Spleen (tissue), 13 donors: ENCODE measurements around the gene KCNS1. TPM values are rescaled to one million over a fixed set of nuclear protein-coding genes. Genes with fewer than 3 reads are reported as not detected.
"Not testable (repeated sequence)": the region's sequence is repeated elsewhere in the genome, so short reads cannot be mapped to it uniquely, and the experiment has no call there.

ENCODE experiments used
- DNase-seq: peaks from one replicate; pipeline ENCODE4 v3.0.0-alpha.2; 2020
- H3K27ac ChIP-seq, 8 donors: fragments of 200-600 bp; sonication (generic) in 7 of 8; 1 replicate in 4 of 8; 2 replicates in 4 of 8; pipeline versions ENCODE4 v1.5.0 to v1.8.0; 2016 to 2021; ENCODE audit warnings: inconsistent platforms in 4 of 8, mild to moderate bottlenecking in 4 of 8, moderate library complexity in 1 of 8
- H3K27me3 ChIP-seq, 7 donors: fragments of 200-600 bp; sonication (generic) in 6 of 7; replicated peaks in 1 of 7; 1 replicate in 4 of 7; 2 replicates in 3 of 7; pipeline versions ENCODE4 v1.5.0 to v1.8.0; 2016 to 2021; ENCODE audit warnings: inconsistent platforms in 3 of 7, mild to moderate bottlenecking in 1 of 7
- H3K36me3 ChIP-seq, 6 donors: fragments of 200-600 bp; sonication (generic) in 5 of 6; 1 replicate in 4 of 6; 2 replicates in 2 of 6; pipeline versions ENCODE4 v1.5.0 to v1.8.0; 2016 to 2021; ENCODE audit warnings: inconsistent platforms in 2 of 6
- H3K4me1 ChIP-seq, 6 donors: fragments of 200-600 bp; sonication (generic) in 5 of 6; 1 replicate in 3 of 6; 2 replicates in 3 of 6; pipeline versions ENCODE4 v1.5.0 to v1.8.0; 2016 to 2021; ENCODE audit warnings: inconsistent platforms in 3 of 6
- H3K4me3 ChIP-seq, 8 donors: fragments of 200-600 bp; sonication (generic) in 7 of 8; 1 replicate in 4 of 8; 2 replicates in 4 of 8; pipeline versions ENCODE4 v1.5.0 to v1.8.0; 2016 to 2021; ENCODE audit warnings: inconsistent platforms in 4 of 8, mild to moderate bottlenecking in 4 of 8, moderate library complexity in 2 of 8
- H3K9me3 ChIP-seq, 8 donors: fragments of 200-600 bp; sonication (generic) in 7 of 8; 1 replicate in 4 of 8; 2 replicates in 4 of 8; pipeline versions ENCODE4 v1.5.0 to v1.8.0; 2016 to 2021; ENCODE audit warnings: inconsistent platforms in 4 of 8
- POLR2A ChIP-seq, 3 donors: fragments of 450-650 bp; IDR thresholded peaks; one replicate each; pipeline ENCODE4 v1.5.1; 2017; ENCODE audit warnings: antibody characterized with exemption in 3 of 3, mild to moderate bottlenecking in 1 of 3
- POLR2AphosphoS5 ChIP-seq, 3 donors: sonication (generic); formaldehyde crosslinking; IDR thresholded peaks; one replicate each; pipeline ENCODE4 v1.5.1; 2017; ENCODE audit warnings: antibody characterized with exemption in 3 of 3
- WGBS, 5 donors: extraction: QIAGEN DNeasy Blood & Tissue Kit in 3 of 5; methylation state at CpG; one replicate each; pipeline versions ENCODE4 v1.1.5 to v1.1.7; 2013 to 2018; 5-methylcytosine and 5-hydroxymethylcytosine counted together
- intact Hi-C: fragments of 100-400 bp; cut with DNase I; formaldehyde crosslinking; loops from one replicate; pipeline ENCODE4 v1.15.0; 2023; ENCODE audit warnings: low total_unique reads
- long read RNA-seq, 2 donors: transcript quantifications; one replicate each; lab custom pipeline, GENCODE V29; 2026
- polyA plus RNA-seq, 3 donors: library from polyadenylated mRNA; stranded (reverse); fragments of 200-250 nt; gene quantifications; one replicate each; pipeline ENCODE4 v1.2.1, GENCODE V29; 2013
- total RNA-seq, 7 donors: library from RNA; depleted of rRNA in 3 of 7; stranded (reverse); fragments of >200 nt in 3 of 7; fragmentation: NEBNext Ultra II Directional in 4 of 7; extraction: Animal tissue kit (Norgen Biotek cat#: 25700) in 4 of 7; gene quantifications; one replicate each; pipeline versions ENCODE4 v1.1.0 to v1.2.1, GENCODE V29; 2016 to 2021
- TF ChIP-seq, protein P1 (sequence below), 11 experiments: fragments of 200-600 bp in 7 of 11; fragments of 450-650 bp in 4 of 11; sonication (generic) in 4 of 11; IDR thresholded peaks in 8 of 11; conservative IDR thresholded peaks in 3 of 11; 1 replicate in 7 of 11; 2 replicates in 4 of 11; pipeline versions ENCODE4 v1.4.0 to v1.8.0; 2016 to 2021; ENCODE audit warnings: antibody characterized with exemption in 11 of 11, inconsistent platforms in 4 of 11, mild to moderate bottlenecking in 1 of 11
- donor health status: healthy with polysubstance abuse.
- donor health status: DM: no; HTN: no; CAD: no; lungs with moderate emphysema.
- donor health status: DM: no; HTN: no; CAD: no.
- donor health status: Bipolar disorder and iron deficiency.
- donor health status: healthy.
- donor health status: DM: no; HTN: no; CAD: no.
- donor health status: DM: yes; HTN: yes; CAD: no.

KCNS1 gene
- total RNA-seq = not detected
- under 1 TPM in 2 of 3 donors, not detected in 1; 0.05 to 0.06 TPM for polyA plus RNA-seq
- long read RNA-seq, donor 1 = 0 reads
- long read RNA-seq, donor 2 = 0 reads

DNA sequence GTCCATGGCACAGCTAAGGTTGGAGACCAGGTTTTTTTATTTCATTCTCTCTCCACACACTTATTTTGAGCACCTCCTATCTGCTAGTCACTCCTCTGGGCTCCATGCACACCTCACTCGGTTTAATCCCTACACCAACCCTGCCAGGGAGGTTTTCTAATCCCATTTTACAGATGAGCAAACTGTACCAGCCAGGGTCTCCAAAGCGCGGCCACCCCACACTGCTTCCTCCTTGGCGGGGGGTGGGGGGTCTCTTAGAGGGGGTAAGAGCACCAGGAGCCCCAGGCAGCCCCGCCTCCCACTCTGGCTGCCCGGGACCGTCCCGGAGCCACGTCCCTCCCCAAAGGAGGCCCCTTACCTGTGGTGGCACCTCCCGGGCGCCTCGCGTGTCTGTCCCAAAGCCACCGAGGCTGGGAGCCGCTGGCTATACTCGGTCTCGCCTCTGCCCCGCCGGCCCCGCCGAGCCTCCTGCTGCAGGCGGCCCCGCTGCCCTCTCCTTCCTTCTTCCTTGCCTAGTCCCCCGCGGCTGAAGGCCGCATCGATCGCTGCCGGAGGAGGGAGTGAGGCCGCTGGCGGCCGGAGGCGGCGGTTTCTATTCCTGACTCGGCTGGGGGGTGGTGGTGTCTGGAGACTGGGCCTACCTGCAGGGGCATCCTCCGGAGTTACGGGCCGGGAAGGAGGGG lies at the start of gene KCNS1:
TSS of gene KCNS1 (minus strand) at position 565 of the 683 bp plus-strand sequence. CDS start 1,891 bp downstream, outside the sequence.
- Histone ChIP-seq H3K27me3 (peaks cover 4 to 77% (median 54%) of the 10 kb centered on the region in 7 donors), H3K4me1 (peaks cover 10 to 36% (median 21%) of the 10 kb centered on the region in 6 donors), H3K4me3 (peak within 1 kb of the TSS in 1 of 8 donors; percentile 45), H3K27ac (no peak within 1 kb of the TSS), H3K36me3 (no peaks in the 10 kb centered on the region), H3K9me3 (no peaks in the 10 kb centered on the region)
- DNase-seq = no peak
- intact Hi-C loops = no loop called here
- 3 to 12% (median 7%) methylated on average over 14 to 38 of the region's 38 CpGs for WGBS, 5 donors
- TF ChIP-seq, protein P1, sequence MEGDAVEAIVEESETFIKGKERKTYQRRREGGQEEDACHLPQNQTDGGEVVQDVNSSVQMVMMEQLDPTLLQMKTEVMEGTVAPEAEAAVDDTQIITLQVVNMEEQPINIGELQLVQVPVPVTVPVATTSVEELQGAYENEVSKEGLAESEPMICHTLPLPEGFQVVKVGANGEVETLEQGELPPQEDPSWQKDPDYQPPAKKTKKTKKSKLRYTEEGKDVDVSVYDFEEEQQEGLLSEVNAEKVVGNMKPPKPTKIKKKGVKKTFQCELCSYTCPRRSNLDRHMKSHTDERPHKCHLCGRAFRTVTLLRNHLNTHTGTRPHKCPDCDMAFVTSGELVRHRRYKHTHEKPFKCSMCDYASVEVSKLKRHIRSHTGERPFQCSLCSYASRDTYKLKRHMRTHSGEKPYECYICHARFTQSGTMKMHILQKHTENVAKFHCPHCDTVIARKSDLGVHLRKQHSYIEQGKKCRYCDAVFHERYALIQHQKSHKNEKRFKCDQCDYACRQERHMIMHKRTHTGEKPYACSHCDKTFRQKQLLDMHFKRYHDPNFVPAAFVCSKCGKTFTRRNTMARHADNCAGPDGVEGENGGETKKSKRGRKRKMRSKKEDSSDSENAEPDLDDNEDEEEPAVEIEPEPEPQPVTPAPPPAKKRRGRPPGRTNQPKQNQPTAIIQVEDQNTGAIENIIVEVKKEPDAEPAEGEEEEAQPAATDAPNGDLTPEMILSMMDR (IDR thresholded peaks at IDR 0.05 in 8 of 11, conservative IDR thresholded peaks at IDR 0.05 in 3 of 11) = no peak
- TF ChIP-seq POLR2A (IDR thresholded peaks at IDR 0.05) (no peak), POLR2AphosphoS5 (IDR thresholded peaks at IDR 0.05) (peak in 1 of 3 donors; percentile 28)

DNA sequence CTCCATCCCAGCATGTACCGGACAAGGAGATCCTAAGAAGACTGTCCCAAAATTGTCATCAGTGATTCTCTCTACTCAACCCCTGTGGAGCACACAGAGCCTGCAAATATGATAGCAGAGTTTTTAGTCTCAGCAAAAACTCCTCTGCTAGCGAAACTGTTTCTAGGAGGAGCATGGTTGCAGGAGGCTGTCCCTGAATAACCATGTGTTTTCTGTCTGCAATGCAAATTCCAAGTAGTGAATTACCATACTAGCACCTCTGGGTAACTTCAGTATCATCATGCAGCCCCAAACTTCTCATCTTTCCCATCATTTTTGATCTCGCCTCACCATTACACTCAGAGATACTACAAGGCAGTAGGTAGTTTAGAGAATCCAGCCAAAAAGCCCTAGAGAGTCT lies 48.1 kb upstream of the KCNS1 start:
- no peak overlapping the region for H3K27ac ChIP-seq
- H3K4me1 ChIP-seq = peaks cover 0 to 10% (median 0%) of the 10 kb centered on the region in 6 donors
- no peaks in the 10 kb centered on the region for H3K9me3 ChIP-seq
- H3K27me3 ChIP-seq = peaks cover 0 to 41% (median 8%) of the 10 kb centered on the region in 7 donors
- no peaks in the 10 kb centered on the region for H3K36me3 ChIP-seq
- DNase-seq = no peak
- intact Hi-C loops = no loop called here
- WGBS, 5 donors = 79 to 97% (median 87%) methylated on average over 3 of the region's 3 CpGs
- TF ChIP-seq POLR2A (IDR thresholded peaks at IDR 0.05) (no peak), POLR2AphosphoS5 (IDR thresholded peaks at IDR 0.05) (no peak)
- TF ChIP-seq, protein P1 (IDR thresholded peaks at IDR 0.05 in 8 of 11, conservative IDR thresholded peaks at IDR 0.05 in 3 of 11) = no peak
- no peak overlapping the region for H3K4me3 ChIP-seq

- DNase-seq = no peak
- Histone ChIP-seq H3K36me3 (no peaks in the 10 kb centered on the region), H3K4me3 (no peak overlapping the region), H3K27me3 (peaks cover 0 to 31% (median 4%) of the 10 kb centered on the region in 7 donors), H3K27ac (no peak overlapping the region), H3K9me3 (no peaks in the 10 kb centered on the region), H3K4me1 (peaks cover 0 to 4% (median 0%) of the 10 kb centered on the region in 6 donors)
- TF ChIP-seq POLR2AphosphoS5 (IDR thresholded peaks at IDR 0.05) (no peak), POLR2A (IDR thresholded peaks at IDR 0.05) (no peak)
- TF ChIP-seq, protein P1 (IDR thresholded peaks at IDR 0.05 in 8 of 11, conservative IDR thresholded peaks at IDR 0.05 in 3 of 11) = no peak
- intact Hi-C loops = no loop called here
- WGBS, 5 donors = 63 to 78% (median 67%) methylated on average over 4 of the region's 4 CpGs
These were observed 39.9 kb upstream of the KCNS1 start for GRCh38 chr20:45140836-45141235.

GRCh38 chr20:45139733-45140375 lies 38.9 kb upstream of the KCNS1 start:
- H3K4me1 ChIP-seq, H3K27ac ChIP-seq, DNase-seq, H3K9me3 ChIP-seq, H3K36me3 ChIP-seq, intact Hi-C loops, H3K4me3 ChIP-seq: not testable (repeated sequence)
- peaks cover 0 to 30% (median 2%) of the 10 kb centered on the region in 7 donors for H3K27me3 ChIP-seq
- WGBS, 5 donors = 93 to 98% (median 96%) methylated on average over 5 of the region's 5 CpGs
